H1 (cell line): Measurements from ENCODE around the gene ZDHHC1. TPM values are rescaled to one million over a fixed set of nuclear protein-coding genes. Genes with fewer than 3 reads are reported as not detected.

Source experiments
- BRCA1 ChIP-seq: IDR thresholded peaks from 2 replicates; pipeline ENCODE4 v1.6.1; 2012; ENCODE audit warnings: low read depth, low read length, improper control_type of control experiment
- CREB1 ChIP-seq: IDR thresholded peaks from 2 replicates; pipeline ENCODE4 v1.6.1; 2012; ENCODE audit warnings: inconsistent platforms
- CTBP2 ChIP-seq: IDR thresholded peaks from 2 replicates; pipeline ENCODE4 v1.7.0; 2011; ENCODE audit warnings: borderline replicate concordance, mild to moderate bottlenecking, moderate library complexity, mixed read lengths, low read length; ENCODE audit not compliant: insufficient read depth, insufficient read length
- USF2 ChIP-seq: IDR thresholded peaks from 2 replicates; pipeline ENCODE4 v1.6.1; 2011; ENCODE audit warnings: low read length, improper control_type of control experiment
- polyA plus RNA-seq, 7 experiments: library from polyadenylated mRNA; depleted of rRNA in 3 of 7; stranded (reverse) in 5 of 7; unstranded in 2 of 7; fragments of >200 nt in 5 of 7; fragments of 200-250 nt in 2 of 7; gene quantifications; 1 replicate in 5 of 7; 2 replicates in 1 of 7; 4 replicates in 1 of 7; pipeline versions ENCODE4 v1.2.1 to v1.2.3, GENCODE V29; 2011 to 2013; ENCODE audit warnings: missing spikeins in 2 of 7, mixed read lengths in 2 of 7
- total RNA-seq: library from RNA; stranded (reverse); fragmentation: NEBNext Ultra II Directional; extraction: Animal tissue kit (Norgen Biotek cat#: 25700); gene quantifications from 2 replicates; pipeline ENCODE4 v1.2.1, GENCODE V29; 2021
- TF ChIP-seq, protein P1 (sequence below): fragments of 300-600 bp; sonication (generic); IDR thresholded peaks from 2 replicates; pipeline ENCODE4 v1.7.1; 2012; ENCODE audit warnings: low read length, moderate library complexity, mild to moderate bottlenecking, inconsistent platforms; ENCODE audit not compliant: insufficient replicate concordance

The ZDHHC1 gene
- total and polyA plus RNA-seq, 2 of the 8 experiments (the other 6 are each of a cell fraction or from before 2014, with no cell fraction given): 3.1 to 4.9 TPM

- TF ChIP-seq, protein P1, sequence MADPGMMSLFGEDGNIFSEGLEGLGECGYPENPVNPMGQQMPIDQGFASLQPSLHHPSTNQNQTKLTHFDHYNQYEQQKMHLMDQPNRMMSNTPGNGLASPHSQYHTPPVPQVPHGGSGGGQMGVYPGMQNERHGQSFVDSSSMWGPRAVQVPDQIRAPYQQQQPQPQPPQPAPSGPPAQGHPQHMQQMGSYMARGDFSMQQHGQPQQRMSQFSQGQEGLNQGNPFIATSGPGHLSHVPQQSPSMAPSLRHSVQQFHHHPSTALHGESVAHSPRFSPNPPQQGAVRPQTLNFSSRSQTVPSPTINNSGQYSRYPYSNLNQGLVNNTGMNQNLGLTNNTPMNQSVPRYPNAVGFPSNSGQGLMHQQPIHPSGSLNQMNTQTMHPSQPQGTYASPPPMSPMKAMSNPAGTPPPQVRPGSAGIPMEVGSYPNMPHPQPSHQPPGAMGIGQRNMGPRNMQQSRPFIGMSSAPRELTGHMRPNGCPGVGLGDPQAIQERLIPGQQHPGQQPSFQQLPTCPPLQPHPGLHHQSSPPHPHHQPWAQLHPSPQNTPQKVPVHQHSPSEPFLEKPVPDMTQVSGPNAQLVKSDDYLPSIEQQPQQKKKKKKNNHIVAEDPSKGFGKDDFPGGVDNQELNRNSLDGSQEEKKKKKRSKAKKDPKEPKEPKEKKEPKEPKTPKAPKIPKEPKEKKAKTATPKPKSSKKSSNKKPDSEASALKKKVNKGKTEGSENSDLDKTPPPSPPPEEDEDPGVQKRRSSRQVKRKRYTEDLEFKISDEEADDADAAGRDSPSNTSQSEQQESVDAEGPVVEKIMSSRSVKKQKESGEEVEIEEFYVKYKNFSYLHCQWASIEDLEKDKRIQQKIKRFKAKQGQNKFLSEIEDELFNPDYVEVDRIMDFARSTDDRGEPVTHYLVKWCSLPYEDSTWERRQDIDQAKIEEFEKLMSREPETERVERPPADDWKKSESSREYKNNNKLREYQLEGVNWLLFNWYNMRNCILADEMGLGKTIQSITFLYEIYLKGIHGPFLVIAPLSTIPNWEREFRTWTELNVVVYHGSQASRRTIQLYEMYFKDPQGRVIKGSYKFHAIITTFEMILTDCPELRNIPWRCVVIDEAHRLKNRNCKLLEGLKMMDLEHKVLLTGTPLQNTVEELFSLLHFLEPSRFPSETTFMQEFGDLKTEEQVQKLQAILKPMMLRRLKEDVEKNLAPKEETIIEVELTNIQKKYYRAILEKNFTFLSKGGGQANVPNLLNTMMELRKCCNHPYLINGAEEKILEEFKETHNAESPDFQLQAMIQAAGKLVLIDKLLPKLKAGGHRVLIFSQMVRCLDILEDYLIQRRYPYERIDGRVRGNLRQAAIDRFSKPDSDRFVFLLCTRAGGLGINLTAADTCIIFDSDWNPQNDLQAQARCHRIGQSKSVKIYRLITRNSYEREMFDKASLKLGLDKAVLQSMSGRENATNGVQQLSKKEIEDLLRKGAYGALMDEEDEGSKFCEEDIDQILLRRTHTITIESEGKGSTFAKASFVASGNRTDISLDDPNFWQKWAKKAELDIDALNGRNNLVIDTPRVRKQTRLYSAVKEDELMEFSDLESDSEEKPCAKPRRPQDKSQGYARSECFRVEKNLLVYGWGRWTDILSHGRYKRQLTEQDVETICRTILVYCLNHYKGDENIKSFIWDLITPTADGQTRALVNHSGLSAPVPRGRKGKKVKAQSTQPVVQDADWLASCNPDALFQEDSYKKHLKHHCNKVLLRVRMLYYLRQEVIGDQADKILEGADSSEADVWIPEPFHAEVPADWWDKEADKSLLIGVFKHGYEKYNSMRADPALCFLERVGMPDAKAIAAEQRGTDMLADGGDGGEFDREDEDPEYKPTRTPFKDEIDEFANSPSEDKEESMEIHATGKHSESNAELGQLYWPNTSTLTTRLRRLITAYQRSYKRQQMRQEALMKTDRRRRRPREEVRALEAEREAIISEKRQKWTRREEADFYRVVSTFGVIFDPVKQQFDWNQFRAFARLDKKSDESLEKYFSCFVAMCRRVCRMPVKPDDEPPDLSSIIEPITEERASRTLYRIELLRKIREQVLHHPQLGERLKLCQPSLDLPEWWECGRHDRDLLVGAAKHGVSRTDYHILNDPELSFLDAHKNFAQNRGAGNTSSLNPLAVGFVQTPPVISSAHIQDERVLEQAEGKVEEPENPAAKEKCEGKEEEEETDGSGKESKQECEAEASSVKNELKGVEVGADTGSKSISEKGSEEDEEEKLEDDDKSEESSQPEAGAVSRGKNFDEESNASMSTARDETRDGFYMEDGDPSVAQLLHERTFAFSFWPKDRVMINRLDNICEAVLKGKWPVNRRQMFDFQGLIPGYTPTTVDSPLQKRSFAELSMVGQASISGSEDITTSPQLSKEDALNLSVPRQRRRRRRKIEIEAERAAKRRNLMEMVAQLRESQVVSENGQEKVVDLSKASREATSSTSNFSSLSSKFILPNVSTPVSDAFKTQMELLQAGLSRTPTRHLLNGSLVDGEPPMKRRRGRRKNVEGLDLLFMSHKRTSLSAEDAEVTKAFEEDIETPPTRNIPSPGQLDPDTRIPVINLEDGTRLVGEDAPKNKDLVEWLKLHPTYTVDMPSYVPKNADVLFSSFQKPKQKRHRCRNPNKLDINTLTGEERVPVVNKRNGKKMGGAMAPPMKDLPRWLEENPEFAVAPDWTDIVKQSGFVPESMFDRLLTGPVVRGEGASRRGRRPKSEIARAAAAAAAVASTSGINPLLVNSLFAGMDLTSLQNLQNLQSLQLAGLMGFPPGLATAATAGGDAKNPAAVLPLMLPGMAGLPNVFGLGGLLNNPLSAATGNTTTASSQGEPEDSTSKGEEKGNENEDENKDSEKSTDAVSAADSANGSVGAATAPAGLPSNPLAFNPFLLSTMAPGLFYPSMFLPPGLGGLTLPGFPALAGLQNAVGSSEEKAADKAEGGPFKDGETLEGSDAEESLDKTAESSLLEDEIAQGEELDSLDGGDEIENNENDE: no peak
- TF ChIP-seq CREB1 (no peak), USF2 (no peak), BRCA1 (no peak), CTBP2 (no peak)
Observed at GRCh38 chr16:67417333-67418061, 1.2 kb upstream of the ZDHHC1 start (continued).
